HEK293T (cell line): ENCODE results near the gene PRR3.

Experiments used
- ARNT ChIP-seq: fragments of 450-650 bp; IDR thresholded peaks from 2 replicates; pipeline ENCODE4 v1.6.1; 2017; ENCODE audit warnings: mild to moderate bottlenecking
- BHLHE40 ChIP-seq: fragments of 450-650 bp; IDR thresholded peaks from 2 replicates; pipeline ENCODE4 v1.6.1; 2016; ENCODE audit warnings: mild to moderate bottlenecking, moderate library complexity, borderline replicate concordance
- CTBP1 ChIP-seq: fragments of 450-650 bp; IDR thresholded peaks from 2 replicates; pipeline ENCODE4 v1.6.1; 2016; ENCODE audit warnings: borderline replicate concordance
- ELF4 ChIP-seq: fragments of 450-650 bp; IDR thresholded peaks from 2 replicates; pipeline ENCODE4 v1.6.1; 2017; ENCODE audit warnings: antibody characterized with exemption
- FOXK2 ChIP-seq: fragments of 450-650 bp; IDR thresholded peaks from 2 replicates; pipeline ENCODE4 v1.6.1; 2016; ENCODE audit warnings: mild to moderate bottlenecking
- FOXM1 ChIP-seq: fragments of 450-650 bp; IDR thresholded peaks from 2 replicates; pipeline ENCODE4 v1.6.1; 2017; ENCODE audit warnings: mild to moderate bottlenecking, borderline replicate concordance
- HDGF ChIP-seq: fragments of 450-650 bp; IDR thresholded peaks from 2 replicates; pipeline ENCODE4 v1.6.1; 2017; ENCODE audit warnings: antibody characterized with exemption, borderline replicate concordance
- L3MBTL2 ChIP-seq: fragments of 450-650 bp; conservative IDR thresholded peaks from 2 replicates; pipeline ENCODE4 v1.6.1; 2016; ENCODE audit warnings: mild to moderate bottlenecking
- LEF1 ChIP-seq: fragments of 450-650 bp; IDR thresholded peaks from 2 replicates; pipeline ENCODE4 v1.6.1; 2017; ENCODE audit warnings: mild to moderate bottlenecking, borderline replicate concordance
- NFRKB ChIP-seq: fragments of 450-650 bp; IDR thresholded peaks from 2 replicates; pipeline ENCODE4 v1.6.1; 2016; ENCODE audit warnings: mild to moderate bottlenecking, moderate library complexity
- SP1 ChIP-seq: fragments of 450-650 bp; IDR thresholded peaks from 2 replicates; pipeline ENCODE4 v1.6.1; 2017
- SUZ12 ChIP-seq: fragments of 450-650 bp; IDR thresholded peaks from 2 replicates; pipeline ENCODE4 v1.6.1; 2016; ENCODE audit warnings: mild to moderate bottlenecking
- TARDBP ChIP-seq: fragments of 450-650 bp; IDR thresholded peaks from 2 replicates; pipeline ENCODE4 v1.6.1; 2016
- ZNF384 ChIP-seq: fragments of 450-650 bp; IDR thresholded peaks from 2 replicates; pipeline ENCODE4 v1.6.1; 2016

DNA sequence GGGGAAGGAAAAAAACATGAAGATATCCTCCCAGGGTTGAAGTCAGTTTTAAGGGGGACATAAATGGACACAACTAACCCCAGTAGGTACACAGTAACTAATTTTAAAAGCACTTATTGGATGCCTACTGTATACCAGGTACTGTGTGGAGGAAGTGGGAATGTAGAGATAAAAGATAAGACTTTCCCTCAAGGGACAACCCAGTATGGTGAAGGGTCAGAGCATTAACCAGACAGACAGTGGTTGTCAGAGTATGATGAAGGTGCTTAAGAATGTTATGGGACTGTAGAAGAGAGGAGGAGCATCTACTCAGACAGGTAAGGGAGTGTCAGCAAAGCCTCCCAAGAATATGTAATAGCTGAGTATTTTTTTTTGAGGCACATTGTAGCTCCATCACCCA, 15.1 kb downstream of the PRR3 start:
- TF ChIP-seq SUZ12 (no peak), ARNT (no peak), HDGF (no peak), BHLHE40 (no peak), FOXM1 (no peak), ELF4 (no peak), SP1 (no peak), FOXK2 (no peak), NFRKB (no peak), TARDBP (no peak), L3MBTL2 (no peak), CTBP1 (no peak), ZNF384 (no peak), LEF1 (no peak)
